Panc1 (cell line): Measurements from ENCODE around the gene NUDT3. TPM values are rescaled to one million over a fixed set of nuclear protein-coding genes. Genes with fewer than 3 reads are reported as not detected.

Source experiments
- ATAC-seq: fragments of 200-7000 bp; cut with Tn5 transposase; 2 replicates; pipeline ENCODE4 v1.9.1; 2020; ENCODE audit warnings: mild to moderate bottlenecking, moderate library complexity
- BruUV-seq: library from RNA; stranded (reverse); fragments of 400-500 nt; replicated peaks from 2 replicates; lab custom pipeline; 2021; lab: Mats Ljungman, UMichigan
- CTCF ChIA-PET: fragments of 300-600 bp; sonication (Branson Sonifier 250); formaldehyde crosslinking; loops from one replicate; lab custom pipeline; 2022; ENCODE audit warnings: antibody characterized with exemption; lab: Charles Lee
- POLR2A ChIA-PET: fragments of 300-600 bp; sonication (Branson Sonifier 250); formaldehyde crosslinking; loops from one replicate; lab custom pipeline; 2022; ENCODE audit warnings: antibody characterized with exemption; lab: Charles Lee
- DNase-seq: peaks from one replicate; pipeline ENCODE4 v3.0.0-alpha.2; 2010; ENCODE audit warnings: low read depth, low spot score
- H3K27ac ChIP-seq: 2 replicates; pipeline ENCODE4 v1.5.1; 2011; ENCODE audit warnings: mild to moderate bottlenecking, low read length, inconsistent platforms
- H3K27me3 ChIP-seq: fragments of 200-500 bp; sonication (Bioruptor generic); 2 replicates; pipeline ENCODE4 v1.6.0; 2014; ENCODE audit warnings: low read length, inconsistent platforms; ENCODE audit not compliant: control insufficient read depth, insufficient read depth
- H3K36me3 ChIP-seq: fragments of 200-500 bp; sonication (Bioruptor generic); 2 replicates; pipeline ENCODE4 v1.5.1; 2014; ENCODE audit warnings: inconsistent platforms, mild to moderate bottlenecking, low read length, moderate library complexity; ENCODE audit not compliant: control insufficient read depth, insufficient read depth
- H3K4me1 ChIP-seq: 2 replicates; pipeline ENCODE4 v1.5.1; 2011; ENCODE audit warnings: inconsistent platforms, mild to moderate bottlenecking, low read length, moderate library complexity; ENCODE audit not compliant: control insufficient read depth, insufficient read depth
- H3K4me3 ChIP-seq, 2 experiments: 2 replicates each; pipeline ENCODE4 v1.5.1; 2011 to 2012; ENCODE audit warnings: low read depth in 2 of 2, low read length in 2 of 2, mild to moderate bottlenecking in 2 of 2, inconsistent platforms in 1 of 2, moderate library complexity in 1 of 2
- H3K9me3 ChIP-seq: fragments of 200-500 bp; sonication (Bioruptor generic); 2 replicates; pipeline ENCODE4 v1.5.1; 2014; ENCODE audit warnings: low read depth, mild to moderate bottlenecking, inconsistent platforms, low read length, moderate library complexity; ENCODE audit not compliant: control insufficient read depth, insufficient read depth
- POLR2AphosphoS5 ChIP-seq: IDR thresholded peaks from 2 replicates; pipeline ENCODE4 v1.6.1; 2012; ENCODE audit warnings: mild to moderate bottlenecking, low read depth, low read length, moderate library complexity
- SIN3A ChIP-seq: IDR thresholded peaks from 2 replicates; pipeline ENCODE4 v1.6.1; 2012; ENCODE audit warnings: low read depth, mild to moderate bottlenecking, low read length, moderate library complexity, borderline replicate concordance; ENCODE audit not compliant: insufficient read depth
- TCF7L2 ChIP-seq: IDR thresholded peaks from 2 replicates; pipeline ENCODE4 v1.6.1; 2011; ENCODE audit warnings: mild to moderate bottlenecking, low read depth, low read length, inconsistent platforms
- in situ Hi-C: cut with HindIII; loops from 2 replicates; pipeline ENCODE4 v1.10.0; 2016; ENCODE audit warnings: low sequenced_read_pairs, low pct_unique_long_range_greater_than_20kb
- intact Hi-C: fragments of 100-400 bp; cut with micrococcal nuclease; formaldehyde crosslinking; loops from one replicate; pipeline ENCODE4 v1.10.0; 2022; ENCODE audit not compliant: unreplicated experiment
- total RNA-seq: library from RNA; stranded (reverse); gene quantifications from one replicate; pipeline ENCODE4 v1.2.1, GENCODE V29; 2021; ENCODE audit not compliant: unreplicated experiment
- TF ChIP-seq, protein P1 (sequence below): fragments of 450-650 bp; IDR thresholded peaks from 2 replicates; pipeline ENCODE4 v1.5.1; 2017; ENCODE audit warnings: mild to moderate bottlenecking
- TF ChIP-seq, protein P2 (sequence below), 2 experiments: IDR thresholded peaks; 2 replicates each; pipeline ENCODE4 v1.6.1; 2011 to 2012; ENCODE audit warnings: low read depth in 2 of 2, control low read depth in 1 of 2, low read length in 1 of 2, mild to moderate bottlenecking in 1 of 2, moderate library complexity in 1 of 2; ENCODE audit not compliant: insufficient read depth in 1 of 2

NUDT3 gene
- total RNA-seq, 1 experiment from 2014 or later = 25.9 TPM

DNA sequence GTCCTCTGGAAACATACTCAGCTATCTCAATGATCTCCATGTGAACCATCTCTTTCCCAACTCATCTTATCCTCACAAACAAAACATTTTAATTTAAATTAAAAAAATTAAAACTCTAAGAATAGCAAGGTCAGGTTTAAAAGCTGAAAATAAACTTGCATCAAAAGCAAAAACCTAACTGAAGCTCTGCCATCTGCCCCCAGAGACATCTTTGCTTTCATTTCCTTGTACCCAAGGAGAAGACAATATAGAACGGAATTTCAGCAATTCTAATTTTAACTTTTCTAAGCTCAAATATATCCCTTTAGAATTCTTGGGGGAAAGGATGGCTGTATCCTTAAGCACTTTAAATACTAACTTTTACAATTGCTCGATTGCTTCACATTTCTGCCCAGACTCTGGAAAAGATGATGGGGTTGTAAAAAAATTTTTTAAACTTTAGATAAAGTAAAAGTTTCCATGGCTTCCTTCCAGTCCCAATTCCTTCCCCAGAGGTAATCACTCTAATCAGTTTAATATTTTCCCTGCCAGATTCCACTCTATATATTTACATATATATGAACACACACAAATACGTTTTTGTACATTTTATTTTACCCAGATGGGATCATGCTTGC is 74.5 kb downstream of the NUDT3 start:
- in situ Hi-C loops = no loop called here
- no peaks in the 10 kb centered on the region for H3K27me3 ChIP-seq
- no peak overlapping the region for H3K27ac ChIP-seq
- no peak for ATAC-seq
- DNase-seq = no peak
- H3K4me1 ChIP-seq = no peaks in the 10 kb centered on the region
- H3K4me3 ChIP-seq = no peak overlapping the region
- H3K36me3 ChIP-seq = no peaks in the 10 kb centered on the region
- ChIA-PET POLR2A (no interaction called here), CTCF (no interaction called here)
- BruUV-seq = no TSS peak
- no peaks in the 10 kb centered on the region for H3K9me3 ChIP-seq
- TF ChIP-seq, protein P1, sequence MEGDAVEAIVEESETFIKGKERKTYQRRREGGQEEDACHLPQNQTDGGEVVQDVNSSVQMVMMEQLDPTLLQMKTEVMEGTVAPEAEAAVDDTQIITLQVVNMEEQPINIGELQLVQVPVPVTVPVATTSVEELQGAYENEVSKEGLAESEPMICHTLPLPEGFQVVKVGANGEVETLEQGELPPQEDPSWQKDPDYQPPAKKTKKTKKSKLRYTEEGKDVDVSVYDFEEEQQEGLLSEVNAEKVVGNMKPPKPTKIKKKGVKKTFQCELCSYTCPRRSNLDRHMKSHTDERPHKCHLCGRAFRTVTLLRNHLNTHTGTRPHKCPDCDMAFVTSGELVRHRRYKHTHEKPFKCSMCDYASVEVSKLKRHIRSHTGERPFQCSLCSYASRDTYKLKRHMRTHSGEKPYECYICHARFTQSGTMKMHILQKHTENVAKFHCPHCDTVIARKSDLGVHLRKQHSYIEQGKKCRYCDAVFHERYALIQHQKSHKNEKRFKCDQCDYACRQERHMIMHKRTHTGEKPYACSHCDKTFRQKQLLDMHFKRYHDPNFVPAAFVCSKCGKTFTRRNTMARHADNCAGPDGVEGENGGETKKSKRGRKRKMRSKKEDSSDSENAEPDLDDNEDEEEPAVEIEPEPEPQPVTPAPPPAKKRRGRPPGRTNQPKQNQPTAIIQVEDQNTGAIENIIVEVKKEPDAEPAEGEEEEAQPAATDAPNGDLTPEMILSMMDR = no peak
- no peak for TF ChIP-seq SIN3A
- TF ChIP-seq, protein P2, sequence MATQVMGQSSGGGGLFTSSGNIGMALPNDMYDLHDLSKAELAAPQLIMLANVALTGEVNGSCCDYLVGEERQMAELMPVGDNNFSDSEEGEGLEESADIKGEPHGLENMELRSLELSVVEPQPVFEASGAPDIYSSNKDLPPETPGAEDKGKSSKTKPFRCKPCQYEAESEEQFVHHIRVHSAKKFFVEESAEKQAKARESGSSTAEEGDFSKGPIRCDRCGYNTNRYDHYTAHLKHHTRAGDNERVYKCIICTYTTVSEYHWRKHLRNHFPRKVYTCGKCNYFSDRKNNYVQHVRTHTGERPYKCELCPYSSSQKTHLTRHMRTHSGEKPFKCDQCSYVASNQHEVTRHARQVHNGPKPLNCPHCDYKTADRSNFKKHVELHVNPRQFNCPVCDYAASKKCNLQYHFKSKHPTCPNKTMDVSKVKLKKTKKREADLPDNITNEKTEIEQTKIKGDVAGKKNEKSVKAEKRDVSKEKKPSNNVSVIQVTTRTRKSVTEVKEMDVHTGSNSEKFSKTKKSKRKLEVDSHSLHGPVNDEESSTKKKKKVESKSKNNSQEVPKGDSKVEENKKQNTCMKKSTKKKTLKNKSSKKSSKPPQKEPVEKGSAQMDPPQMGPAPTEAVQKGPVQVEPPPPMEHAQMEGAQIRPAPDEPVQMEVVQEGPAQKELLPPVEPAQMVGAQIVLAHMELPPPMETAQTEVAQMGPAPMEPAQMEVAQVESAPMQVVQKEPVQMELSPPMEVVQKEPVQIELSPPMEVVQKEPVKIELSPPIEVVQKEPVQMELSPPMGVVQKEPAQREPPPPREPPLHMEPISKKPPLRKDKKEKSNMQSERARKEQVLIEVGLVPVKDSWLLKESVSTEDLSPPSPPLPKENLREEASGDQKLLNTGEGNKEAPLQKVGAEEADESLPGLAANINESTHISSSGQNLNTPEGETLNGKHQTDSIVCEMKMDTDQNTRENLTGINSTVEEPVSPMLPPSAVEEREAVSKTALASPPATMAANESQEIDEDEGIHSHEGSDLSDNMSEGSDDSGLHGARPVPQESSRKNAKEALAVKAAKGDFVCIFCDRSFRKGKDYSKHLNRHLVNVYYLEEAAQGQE (IDR thresholded peaks at IDR 0.05; ENCODE audit: insufficient read depth in 1 of 2, low read depth in 2 of 2, low read length in 1 of 2) = no peak
- TF ChIP-seq TCF7L2 = no peak
- no peak for TF ChIP-seq POLR2AphosphoS5
- intact Hi-C loops = no loop called here

DNA sequence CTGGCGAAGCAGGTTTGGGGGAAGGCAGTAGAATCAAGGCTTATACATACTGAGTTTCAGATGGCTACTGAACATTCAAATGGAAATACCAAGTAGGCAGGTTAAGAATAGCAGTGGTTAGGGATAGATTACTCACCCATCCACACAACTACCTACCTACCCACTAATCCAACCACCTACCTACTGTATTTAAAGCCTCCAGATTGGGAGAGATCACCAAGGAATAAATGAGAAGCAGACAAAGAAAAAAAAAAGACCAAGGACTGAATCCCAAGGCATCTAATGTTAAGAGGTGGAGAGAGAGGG is 75.3 kb downstream of the NUDT3 start:
- no peak for ATAC-seq
- POLR2A ChIA-PET = no interaction called here
- Histone ChIP-seq H3K27me3 (no peaks in the 10 kb centered on the region), H3K4me1 (no peaks in the 10 kb centered on the region), H3K27ac (no peak overlapping the region), H3K9me3 (no peaks in the 10 kb centered on the region), H3K4me3 (no peak overlapping the region), H3K36me3 (no peaks in the 10 kb centered on the region)
- DNase-seq = no peak
- CTCF ChIA-PET = no interaction called here
- intact Hi-C loops = no loop called here
- BruUV-seq = no TSS peak
- TF ChIP-seq SIN3A (no peak), TCF7L2 (no peak), POLR2AphosphoS5 (no peak)
- TF ChIP-seq, protein P1 = no peak
- TF ChIP-seq, protein P2 (IDR thresholded peaks at IDR 0.05; ENCODE audit: insufficient read depth in 1 of 2, low read depth in 2 of 2, low read length in 1 of 2) = no peak
- in situ Hi-C loops = no loop called here
